ENCODE data around the gene CTCFL.

Gene CTCFL

DNA sequence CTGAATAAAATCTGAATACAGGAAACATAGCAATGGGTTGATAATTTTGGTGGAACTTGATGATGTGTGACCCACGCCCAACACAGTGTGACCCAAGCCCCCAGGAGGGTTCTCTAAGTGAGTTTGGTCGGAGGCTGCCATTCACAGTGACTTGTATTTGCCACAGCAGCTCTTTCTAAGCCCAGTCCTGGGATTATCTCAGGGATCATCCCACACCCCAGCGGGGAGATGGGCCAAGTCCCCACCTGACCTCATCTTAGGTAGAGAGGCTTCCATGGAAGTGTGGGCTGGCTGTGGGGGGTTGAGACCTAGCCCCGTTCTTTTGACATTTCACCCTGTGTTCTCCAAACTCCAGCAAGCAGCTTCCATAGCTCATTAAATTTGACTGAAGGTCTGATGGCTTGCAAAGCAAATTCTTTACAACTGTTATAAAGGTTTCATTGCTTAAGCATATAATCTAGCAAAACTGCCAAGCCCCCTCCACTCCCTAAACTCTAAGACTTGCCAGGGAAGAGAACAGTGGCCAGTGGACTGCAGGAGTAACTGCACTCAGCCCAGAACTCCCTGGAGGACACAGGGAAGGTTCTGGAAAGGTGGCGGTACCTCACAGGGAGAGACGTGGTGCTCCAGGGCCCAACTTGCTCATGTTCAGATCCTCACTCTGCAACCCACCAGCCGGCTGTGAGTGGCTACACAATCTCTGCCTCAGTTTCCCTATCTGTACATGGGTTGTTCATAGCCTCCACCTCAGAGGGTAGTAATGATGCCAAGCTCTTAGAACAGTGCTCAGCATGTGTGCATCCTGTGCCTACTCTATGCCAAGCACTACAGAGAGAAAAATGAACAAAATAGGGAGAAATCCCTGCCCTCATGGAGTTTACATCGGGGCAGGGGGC, 35.0 kb upstream of the CTCFL start:
- no peak for DNase-seq

GRCh38 chr20:57559289-57559634, 34.3 kb upstream of the CTCFL start:
- DNase-seq: no peak

- no peak for DNase-seq
Observed at GRCh38 chr20:57558614-57559288, 33.8 kb upstream of the CTCFL start.

DNA sequence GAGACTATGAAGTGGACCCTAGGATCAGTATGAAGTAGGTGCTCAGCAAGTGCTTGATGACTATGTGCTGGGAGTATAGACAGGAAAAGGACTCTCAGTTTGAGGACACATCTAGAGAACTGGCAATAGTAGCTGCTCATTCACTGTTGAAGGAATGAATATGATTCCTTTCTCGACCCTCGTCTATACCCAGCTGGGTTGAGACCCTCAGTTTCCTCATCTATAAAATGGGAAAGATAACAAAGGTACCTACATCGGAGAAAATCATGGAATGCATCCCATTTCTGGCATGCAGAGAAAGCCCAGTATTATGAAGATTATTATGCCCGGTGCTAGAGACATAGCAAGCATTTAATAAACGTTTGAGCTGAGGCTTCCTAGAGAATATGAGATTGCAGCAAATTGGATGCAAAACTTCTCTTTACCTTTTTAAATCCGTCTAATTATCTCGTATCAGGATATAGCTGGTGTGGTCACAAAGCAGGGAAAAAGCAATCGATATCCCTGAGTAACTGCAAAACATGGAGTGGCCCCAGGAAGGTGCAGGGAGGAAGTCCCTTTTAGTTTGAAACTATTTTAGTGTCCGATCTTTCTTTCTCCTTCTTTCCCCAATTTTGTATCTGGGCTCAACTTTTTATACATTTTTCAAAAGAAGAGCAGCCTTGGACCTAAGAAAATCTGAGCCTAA, 33.1 kb upstream of the CTCFL start:
- DNase-seq: no peak

- no peak for DNase-seq
Observed at GRCh38 chr20:57556980-57557274, 32.0 kb upstream of the CTCFL start.

- no peak for DNase-seq
Observed at GRCh38 chr20:57555457-57556184, 30.7 kb upstream of the CTCFL start.

DNA sequence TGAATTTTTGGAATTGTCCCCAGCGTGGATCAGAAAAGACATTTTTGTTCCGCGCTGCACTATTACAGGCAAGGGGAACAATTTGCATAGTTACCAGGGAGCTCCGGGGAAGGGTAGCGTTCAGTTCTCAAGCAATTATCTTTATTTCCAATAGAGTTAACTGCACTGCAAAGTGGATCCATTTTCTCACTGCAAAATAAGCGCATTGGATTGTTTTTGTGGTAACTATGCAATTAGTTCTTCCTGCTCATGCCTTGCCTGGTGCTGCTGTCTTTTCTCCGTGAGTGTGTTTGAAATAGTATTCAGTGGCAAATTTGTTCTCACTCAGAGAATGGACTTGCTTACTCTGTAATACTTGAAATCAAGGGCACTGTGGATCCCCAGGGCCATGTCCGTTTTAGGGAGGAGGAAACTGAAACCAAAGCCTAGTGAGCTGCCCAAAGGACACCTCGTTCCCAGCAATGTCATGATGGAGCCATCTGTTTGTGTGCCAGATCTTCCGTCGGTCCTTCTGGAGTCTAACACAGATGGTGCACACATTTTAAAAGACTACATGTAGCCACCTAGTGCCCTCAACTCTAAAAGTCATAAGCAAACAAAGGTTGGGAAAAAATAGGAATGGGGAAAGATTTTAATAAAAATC, 28.6 kb upstream of the CTCFL start:
- DNase-seq: no peak

DNA sequence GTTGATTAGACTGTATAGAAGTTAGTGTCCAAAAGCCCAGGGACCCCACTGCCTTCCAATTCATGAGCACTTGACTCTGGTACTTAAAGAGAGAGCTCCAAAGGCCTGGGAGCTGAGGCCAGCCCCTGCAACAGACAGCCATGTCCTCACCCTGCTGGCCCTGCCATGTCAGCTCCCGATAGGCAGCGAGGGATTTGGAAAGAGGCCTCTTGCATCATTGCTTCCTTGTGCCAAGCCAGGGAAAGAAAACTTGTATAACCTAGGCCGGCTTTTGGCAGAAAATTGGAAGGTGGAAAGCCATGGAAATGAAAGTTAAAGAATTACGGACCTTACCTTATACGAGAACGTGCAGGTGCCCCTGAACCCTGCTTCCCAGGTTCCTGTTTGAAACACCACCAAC, 27.5 kb upstream of the CTCFL start:
- no peak for DNase-seq

DNA sequence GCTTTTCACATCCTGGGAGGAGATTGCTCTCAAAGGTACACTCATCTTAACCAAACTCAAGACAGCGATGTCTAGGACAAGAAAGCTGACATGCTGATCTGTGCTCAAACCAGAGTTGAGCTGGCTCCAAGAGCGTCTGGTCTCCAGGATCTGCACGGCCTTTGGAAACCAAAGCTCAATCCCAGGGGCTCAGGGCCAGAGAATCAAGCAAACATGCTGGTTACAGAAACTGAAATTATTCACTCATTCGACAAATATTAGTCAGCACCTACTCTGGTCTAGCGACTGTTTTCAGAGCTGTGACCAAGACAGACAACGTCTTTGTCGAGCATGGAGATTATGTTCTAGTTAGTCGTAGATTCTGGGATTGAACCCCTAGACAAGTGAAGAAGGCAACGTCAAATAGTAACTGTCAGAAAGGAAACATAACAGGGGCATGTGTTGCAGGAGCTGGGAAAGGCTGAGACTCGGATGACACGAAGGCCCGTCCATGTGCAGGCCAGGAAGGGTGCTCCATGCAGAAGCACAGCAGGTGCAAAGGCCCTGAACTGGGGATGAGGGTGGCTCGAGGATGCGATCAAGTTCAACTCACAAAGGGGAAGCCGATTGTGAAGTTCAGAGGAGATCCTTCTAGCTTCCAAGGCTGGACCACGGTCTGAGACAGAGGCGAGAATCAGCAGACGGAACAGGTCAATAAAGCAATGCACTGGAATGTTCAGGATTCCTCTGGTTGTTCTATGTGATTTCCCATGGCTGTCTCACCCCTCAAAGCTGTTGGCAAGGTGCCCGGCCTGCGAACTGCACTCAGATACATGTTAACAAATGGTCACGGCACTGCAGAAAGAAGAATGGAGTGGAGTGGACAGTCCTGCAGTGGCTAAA, 23.5 kb upstream of the CTCFL start:
- DNase-seq: no peak

DNA sequence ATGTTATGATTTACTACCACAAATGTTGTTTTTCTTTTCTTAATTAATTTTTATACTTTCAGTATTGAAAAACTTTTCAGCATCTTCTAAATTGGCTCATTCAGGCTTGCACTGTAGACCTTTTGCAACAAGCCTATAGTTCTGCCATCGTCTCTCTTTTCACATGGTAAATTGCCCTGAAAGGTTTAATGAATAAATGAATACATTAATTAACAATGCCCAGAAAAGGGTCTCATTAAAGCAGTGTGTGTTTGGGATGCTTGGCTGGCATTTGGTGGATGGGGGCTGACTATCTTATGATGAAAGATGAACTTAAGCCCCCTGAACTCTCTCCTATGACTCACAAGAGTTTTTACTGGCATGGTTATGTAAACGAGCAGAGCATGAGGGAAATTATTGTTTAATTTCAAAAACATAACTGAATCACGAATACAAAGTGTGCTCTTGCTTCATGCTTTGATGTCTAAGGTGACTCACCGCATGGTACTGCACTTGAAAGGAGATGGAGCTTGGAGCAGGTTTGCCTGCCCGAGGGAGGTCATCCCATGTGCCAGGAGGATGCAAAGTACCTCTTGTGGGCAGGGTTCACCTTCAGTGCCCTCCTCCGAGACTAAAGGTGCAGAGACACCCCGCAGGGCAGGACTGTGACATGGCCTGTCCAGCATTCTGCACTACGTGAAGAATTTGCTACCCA, 22.2 kb upstream of the CTCFL start:
- no peak for DNase-seq

- DNase-seq: no peak
Observed at GRCh38 chr20:57545927-57546662, 21.2 kb upstream of the CTCFL start.

DNA sequence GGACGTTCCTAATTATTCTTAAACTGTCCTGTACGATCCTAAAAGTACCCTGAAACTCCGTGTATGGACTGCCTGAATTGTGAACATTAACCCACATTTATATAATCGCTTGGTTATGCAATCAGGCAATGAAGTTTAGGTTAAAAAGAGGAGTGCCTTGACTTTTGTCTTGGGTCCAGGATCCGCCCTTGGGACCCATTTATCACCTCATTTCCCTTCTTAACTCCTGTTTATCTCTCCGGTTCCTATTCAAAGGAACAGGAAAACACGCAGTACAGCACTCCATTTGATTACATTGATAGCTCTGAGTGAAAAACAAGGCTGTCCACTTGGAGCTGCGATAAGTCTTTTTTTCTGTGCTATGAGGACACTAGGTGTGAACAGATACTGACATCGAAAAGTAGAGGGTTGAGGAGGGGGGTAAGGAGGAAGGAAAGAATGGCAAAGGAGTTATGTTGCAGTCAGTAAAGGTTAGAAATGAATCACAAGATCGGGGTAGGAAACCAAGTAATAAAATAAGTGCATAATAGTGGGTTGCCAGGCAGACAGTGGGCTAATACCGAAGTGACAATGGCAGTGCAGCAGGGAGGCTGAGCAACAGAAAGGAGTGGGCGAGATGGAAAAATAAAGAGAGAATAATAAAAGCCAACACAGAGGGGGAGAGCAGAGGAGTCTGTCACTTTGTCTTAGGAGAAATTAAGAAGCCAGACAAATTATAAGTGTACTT, 20.1 kb upstream of the CTCFL start:
- DNase-seq: no peak

GRCh38 chr20:57543754-57544153, 18.8 kb upstream of the CTCFL start:
- no peak for DNase-seq

DNA sequence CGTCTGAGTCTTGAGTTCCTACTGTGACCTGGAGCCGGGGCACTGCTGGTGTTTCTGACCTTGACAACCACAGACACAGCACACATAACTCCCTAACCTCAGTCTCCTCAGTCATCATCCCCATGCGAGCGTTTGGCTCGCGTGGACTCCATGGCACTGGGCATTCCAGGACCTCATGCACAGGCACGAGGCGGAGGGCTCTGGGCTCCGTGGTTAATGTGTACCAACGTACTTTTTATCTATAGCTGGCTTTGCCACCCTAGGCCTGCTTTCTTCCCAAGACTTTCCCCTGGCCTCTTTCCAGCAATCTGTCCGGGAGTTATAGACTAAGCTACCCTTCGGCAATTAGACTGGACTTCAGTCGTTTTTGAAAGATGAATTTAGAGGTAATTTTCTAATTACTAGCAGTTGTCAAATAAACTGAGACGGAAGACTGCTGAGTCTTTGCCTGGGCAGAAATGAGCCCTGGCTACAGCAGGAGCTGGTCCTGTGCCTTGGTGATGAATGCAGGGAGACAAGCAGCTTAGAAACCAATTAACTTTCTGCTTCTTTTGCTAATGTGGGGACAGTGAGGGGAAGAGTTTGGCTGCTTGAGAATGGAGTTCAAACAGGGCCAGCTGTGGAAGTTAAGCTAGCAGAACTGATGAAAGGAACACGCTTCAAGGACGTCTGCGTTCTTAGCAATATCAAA, 16.1 kb upstream of the CTCFL start:
- no peak for DNase-seq

- no peak for DNase-seq
Observed at GRCh38 chr20:57539889-57540288, 14.9 kb upstream of the CTCFL start.

GRCh38 chr20:57537822-57538221, 12.9 kb upstream of the CTCFL start:
- DNase-seq: no peak

- DNase-seq: no peak
Observed at GRCh38 chr20:57536771-57537724, 12.1 kb upstream of the CTCFL start.

- no peak for DNase-seq
Observed at GRCh38 chr20:57536120-57536708, 11.3 kb upstream of the CTCFL start.
